ENCODE measurements around the gene FSHR.

DNA sequence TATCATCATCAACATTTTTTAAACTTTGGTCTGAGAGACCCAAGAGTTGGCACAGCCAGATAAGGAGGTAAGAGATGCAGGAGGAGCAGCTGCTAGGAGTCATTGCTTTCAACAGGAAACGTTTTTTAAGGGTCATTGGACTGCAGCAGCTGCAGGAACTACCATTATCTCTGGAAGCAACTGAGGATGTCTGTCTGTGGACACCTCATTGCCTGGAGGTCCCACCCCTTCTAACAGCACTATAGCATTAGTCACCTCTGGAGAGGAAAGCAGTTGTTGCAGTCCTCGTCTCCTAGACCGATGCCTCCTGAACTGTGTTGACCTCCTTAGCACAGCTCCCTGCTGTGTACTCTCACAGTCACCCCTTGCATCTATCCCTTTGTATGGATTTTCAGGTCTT is 21.5 kb upstream of the FSHR start:
- TF ChIP-seq CTCF (conservative IDR thresholded peaks at IDR 0.05; ENCODE audit: low read length) = no peak
- no peak for TF ChIP-seq EZH2phosphoT487 (IDR thresholded peaks at IDR 0.05; ENCODE audit: borderline replicate concordance)
